ES-I3 (cell line): ENCODE data around the gene TENM4.

Experiments used
- H3K36me3 ChIP-seq: 2 replicates; pipeline ENCODE4 v1.6.1; 2013; ENCODE audit warnings: mild to moderate bottlenecking, low read length, control low read depth, moderate library complexity; ENCODE audit not compliant: insufficient read depth
- H3K4me1 ChIP-seq: 2 replicates; pipeline ENCODE4 v1.6.1; 2013; ENCODE audit warnings: mild to moderate bottlenecking, control low read depth, low read length; ENCODE audit not compliant: insufficient read depth
- H3K9ac ChIP-seq: 2 replicates; pipeline ENCODE4 v1.6.1; 2013; ENCODE audit warnings: low read depth, mild to moderate bottlenecking, low read length, moderate library complexity
- H3K9me3 ChIP-seq: 2 replicates; pipeline ENCODE4 v1.6.1; 2013; ENCODE audit warnings: mild to moderate bottlenecking, low read length, moderate library complexity; ENCODE audit not compliant: control insufficient read depth, insufficient read depth

Gene TENM4

DNA sequence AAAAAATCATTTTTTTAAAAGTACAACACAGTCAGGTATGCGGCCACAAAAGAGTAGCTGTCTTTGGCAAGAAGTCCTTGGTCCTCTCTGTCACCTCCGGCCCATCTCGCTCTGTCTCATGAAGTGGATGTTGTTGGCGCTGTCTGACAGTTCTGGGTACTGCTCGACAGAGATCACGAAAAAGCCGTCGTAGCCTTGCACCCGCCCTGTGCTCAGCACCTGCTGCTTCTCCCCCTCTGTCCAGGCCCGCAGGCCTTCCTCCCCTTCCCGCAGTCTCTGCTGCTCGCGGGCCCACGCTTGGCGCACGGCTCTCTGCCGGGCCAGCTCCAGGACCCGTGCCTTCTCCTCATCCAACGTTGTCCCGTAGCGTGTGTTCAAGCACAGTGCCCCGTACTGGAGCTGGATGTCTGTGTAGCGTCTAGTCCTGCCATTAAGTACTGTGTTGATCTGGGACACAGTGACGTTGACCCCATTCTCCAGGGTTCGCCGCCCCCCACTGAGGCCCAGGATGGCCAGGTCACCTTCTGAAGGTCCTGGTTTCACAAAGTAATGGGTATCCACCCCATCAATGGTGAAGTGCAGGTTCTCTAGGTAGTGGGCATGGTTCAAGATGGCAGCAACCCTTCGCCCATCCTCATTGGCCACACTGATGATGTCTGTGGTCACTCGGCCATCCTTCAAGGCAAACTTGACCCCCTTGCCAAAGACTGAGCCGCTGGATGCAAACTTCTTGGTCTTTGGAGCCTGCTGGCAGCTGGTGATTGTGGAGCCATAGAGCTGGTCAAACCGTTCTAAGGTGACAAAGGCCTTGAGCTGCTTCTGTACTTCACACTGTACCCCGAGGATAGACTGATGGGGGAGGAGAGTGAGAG lies 782.6 kb downstream of the TENM4 start:
- Histone ChIP-seq H3K9me3 (no peaks in the 10 kb centered on the region), H3K4me1 (no peaks in the 10 kb centered on the region), H3K9ac (no peak overlapping the region), H3K36me3 (no peaks in the 10 kb centered on the region)

DNA sequence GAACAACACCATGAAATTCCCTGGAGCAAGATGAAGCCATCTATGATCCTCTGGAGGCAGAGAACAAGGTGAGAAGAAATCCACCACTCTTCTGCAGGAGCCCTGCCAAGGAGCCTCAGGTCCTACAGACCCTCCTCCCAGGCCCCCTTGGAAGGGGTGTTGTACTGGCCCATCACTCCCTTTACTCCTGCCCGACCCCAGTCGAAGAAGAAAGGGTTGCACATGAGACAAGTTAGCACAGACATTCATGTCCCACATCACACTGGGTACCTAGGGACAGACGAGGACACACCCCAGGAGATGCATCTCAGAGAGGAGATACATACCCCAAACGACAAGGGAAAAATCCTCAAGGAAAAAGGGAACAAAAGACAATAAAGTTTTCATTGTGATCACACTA lies 783.4 kb downstream of the TENM4 start:
- no peaks in the 10 kb centered on the region for H3K9me3 ChIP-seq
- H3K4me1 ChIP-seq: no peaks in the 10 kb centered on the region
- H3K9ac ChIP-seq: no peak overlapping the region
- no peaks in the 10 kb centered on the region for H3K36me3 ChIP-seq

DNA sequence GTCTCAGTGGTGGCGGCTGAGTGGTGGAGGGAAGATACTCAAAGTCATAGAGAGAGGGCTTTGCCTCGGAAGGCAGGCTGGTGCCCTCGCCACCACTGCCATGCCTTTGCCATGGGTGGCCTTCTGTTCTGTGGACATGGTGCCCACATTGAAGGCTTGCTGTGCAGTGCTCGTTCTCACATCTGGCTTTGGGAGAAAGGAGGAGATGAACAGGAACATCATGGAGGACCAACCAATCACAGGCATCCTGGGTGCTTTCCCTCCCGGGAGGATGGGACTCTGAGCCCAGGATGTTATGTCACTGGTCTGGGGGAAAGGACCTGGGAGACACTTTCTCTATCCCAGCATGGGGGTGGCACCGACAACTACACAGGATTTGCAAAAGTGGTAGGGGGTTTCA lies 783.8 kb downstream of the TENM4 start:
- Histone ChIP-seq H3K36me3 (no peaks in the 10 kb centered on the region), H3K9ac (no peak overlapping the region), H3K9me3 (no peaks in the 10 kb centered on the region), H3K4me1 (no peaks in the 10 kb centered on the region)

DNA sequence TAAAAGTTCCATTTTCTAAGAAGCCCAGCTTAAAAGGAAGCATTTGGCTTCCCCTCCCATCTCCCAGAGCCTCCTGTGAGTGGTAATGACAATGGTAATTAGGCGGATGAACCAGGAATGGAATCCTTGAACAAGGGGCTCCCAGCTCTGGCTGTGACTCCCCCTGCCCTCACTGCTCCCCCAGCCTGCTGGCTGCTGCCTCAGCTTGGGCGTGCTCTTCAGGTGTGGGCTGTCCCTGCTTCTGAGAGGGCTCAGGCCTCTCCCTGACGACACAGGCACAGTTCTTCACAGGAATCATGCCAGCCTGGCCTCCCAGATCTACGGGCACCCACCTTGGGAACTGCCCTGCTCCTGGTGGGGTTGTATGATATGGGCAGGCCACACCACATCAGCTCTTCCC lies 784.5 kb downstream of the TENM4 start:
- no peaks in the 10 kb centered on the region for H3K36me3 ChIP-seq
- H3K9me3 ChIP-seq: no peaks in the 10 kb centered on the region
- 0 out of 2 replicates have a peak, but pooled peaks cover 3% of the 10 kb centered on the region for H3K4me1 ChIP-seq
- no peak overlapping the region for H3K9ac ChIP-seq

DNA sequence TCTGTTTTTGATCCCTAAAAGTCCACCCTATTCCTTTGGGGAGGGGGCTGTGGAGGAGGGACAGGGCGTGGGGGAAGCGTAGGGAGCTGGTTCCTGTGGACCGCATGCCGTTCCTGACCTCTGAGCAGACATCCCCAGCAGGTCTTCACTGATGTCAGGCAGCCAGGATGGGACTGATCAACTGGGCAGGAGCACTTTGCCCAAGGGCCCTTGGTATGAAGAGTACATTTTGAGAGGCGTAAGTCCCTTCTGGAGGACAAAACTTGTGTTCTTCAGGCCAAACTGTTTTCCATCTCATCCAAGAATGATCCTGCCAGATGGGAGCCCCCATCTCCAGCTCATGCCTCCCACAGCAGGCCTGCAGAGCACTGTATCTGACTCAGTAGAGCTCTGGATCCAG lies 785.3 kb downstream of the TENM4 start:
- Histone ChIP-seq H3K9ac (no peak overlapping the region), H3K4me1 (0 out of 2 replicates have a peak, but pooled peaks cover 3% of the 10 kb centered on the region), H3K9me3 (no peaks in the 10 kb centered on the region), H3K36me3 (no peaks in the 10 kb centered on the region)

DNA sequence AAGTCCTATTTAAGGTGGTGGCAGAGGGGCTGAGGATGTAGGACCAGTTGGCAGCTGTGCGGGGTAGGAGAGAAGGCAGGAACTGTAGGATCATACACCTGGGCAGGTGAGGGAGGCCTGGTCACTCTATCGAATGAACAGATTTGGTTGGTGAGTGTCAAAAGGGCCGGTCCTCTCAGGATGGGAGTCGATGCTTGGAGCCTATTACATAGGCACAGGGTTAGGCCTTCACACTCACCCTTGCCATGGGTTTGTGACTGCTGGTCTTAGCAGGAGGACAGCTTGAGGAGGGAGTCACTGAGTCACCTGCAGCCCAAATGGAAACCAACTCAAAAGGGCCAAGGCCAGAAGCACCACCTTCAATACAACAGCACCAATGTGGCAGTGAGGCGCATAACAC lies 786.0 kb downstream of the TENM4 start:
- H3K4me1 ChIP-seq: 0 out of 2 replicates have a peak, but pooled peaks cover 3% of the 10 kb centered on the region
- H3K9ac ChIP-seq: no peak overlapping the region
- H3K9me3 ChIP-seq: no peaks in the 10 kb centered on the region
- H3K36me3 ChIP-seq: no peaks in the 10 kb centered on the region

DNA sequence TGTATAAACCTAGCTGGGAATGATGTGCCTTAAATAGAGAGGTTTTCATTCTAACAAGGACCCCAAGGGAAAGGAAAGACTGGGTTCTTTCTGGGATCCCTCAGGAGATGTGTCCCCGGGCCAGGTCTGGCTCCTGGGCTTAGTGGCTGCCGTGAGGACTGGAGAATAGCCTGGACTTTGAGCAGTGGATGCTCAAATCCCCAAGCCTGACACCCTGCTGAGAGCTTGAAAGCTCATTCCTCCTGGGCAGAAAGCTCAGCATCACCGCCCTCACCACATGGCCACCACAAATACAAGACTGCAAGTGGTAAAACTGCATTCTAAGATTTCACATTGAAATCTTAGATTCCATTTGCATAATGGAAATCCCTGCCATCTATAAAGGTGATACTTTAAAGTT lies 786.8 kb downstream of the TENM4 start:
- Histone ChIP-seq H3K4me1 (0 out of 2 replicates have a peak, but pooled peaks cover 3% of the 10 kb centered on the region), H3K9ac (no peak overlapping the region), H3K9me3 (no peaks in the 10 kb centered on the region), H3K36me3 (no peaks in the 10 kb centered on the region)

DNA sequence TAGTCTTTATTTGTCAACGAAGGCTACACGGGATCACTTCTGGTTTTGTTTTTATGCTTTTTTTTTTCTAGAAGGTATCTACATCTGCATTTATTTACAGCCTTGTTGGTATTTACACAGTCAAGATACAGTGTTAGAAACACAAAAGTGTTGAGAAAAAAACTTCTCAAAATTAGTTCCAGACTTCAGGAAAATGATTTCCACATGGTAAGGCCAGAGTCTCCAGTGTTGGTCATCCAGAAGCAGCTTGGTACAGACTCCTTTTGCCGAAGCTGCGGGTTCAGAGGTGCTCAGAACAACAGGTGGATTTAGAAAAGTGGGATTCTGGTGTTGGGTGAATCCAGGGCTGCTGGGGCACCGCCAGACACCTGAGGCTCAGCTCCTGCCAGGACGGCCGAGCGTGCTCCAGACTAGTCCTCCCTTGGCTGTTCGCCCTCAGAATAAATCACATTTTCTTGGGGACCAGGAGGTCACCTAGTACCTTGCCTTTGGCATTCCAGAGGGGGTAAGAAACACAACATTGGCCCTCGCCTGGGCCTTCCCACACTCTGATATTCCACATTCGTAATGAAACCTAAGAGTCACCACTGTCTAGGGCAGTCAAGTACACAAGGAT lies 787.4 kb downstream of the TENM4 start:
- Histone ChIP-seq H3K9me3 (no peaks in the 10 kb centered on the region), H3K36me3 (no peaks in the 10 kb centered on the region), H3K4me1 (0 out of 2 replicates have a peak, but pooled peaks cover 3% of the 10 kb centered on the region), H3K9ac (no peak overlapping the region)

DNA sequence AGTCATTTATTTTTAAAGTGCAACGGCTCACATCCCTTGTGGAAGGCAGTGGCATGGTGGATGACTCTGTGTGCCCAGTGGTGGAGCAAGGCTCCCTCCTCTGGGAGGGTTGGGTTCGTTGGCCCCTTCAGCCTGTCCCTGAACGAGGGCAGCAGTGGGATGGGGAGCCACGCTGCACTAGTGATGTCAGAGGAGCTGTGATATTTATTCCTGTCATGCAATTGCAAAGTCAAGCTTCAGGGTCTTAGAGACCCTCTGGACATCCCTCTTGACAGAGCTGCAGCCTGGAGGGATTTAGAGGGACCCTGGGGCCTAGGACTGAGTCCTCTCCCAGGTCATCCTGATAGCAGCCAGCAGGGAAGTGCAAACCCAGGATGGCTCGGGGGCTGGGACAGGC lies 788.0 kb downstream of the TENM4 start:
- Histone ChIP-seq H3K36me3 (no peaks in the 10 kb centered on the region), H3K9me3 (no peaks in the 10 kb centered on the region), H3K4me1 (0 out of 2 replicates have a peak, but pooled peaks cover 3% of the 10 kb centered on the region), H3K9ac (no peak overlapping the region)

DNA sequence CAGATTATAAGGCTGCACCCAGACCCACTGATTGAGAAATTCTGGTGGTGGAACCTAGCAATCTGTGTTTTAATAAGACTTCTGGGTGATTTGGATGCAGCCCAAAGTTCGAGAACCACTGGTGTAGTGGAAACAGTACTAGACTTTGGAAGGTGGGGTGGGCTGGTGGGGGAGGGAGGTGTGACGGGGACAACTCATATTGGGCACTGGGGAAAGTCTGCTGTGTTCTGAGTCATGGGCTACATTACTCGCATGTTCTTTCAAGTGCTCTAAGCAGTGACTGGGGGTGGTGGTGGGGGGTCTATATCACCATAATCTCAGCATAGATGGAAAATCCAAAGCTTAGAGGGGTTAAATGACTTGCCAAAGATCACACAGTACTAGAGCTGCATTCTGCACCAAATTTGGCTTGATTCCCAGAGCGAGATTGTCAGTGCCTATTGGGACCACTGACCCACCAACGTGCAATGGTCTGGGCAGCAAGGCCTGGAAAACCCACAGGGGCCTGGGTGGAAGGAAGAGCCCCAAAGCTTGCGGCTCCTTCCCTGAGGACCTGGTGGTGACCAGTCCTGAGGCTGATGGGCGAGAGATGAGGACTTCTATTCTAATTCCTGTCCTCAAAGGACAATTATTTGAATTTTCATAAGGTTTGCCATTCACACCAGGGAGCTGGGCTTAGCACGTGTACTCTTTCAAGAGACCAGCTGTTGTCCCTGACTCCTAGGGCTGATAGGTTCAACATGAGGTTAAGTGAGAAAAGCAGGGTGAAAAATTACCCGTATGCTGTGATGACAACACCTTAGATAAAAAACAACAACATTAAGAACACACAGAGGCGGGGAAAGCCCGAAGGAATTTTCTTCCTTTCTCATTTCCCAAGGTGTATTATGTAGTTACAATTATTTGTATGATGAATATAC lies 788.6 kb downstream of the TENM4 start:
- Histone ChIP-seq H3K4me1 (0 out of 2 replicates have a peak, but pooled peaks cover 3% of the 10 kb centered on the region), H3K9me3 (no peaks in the 10 kb centered on the region), H3K36me3 (no peaks in the 10 kb centered on the region), H3K9ac (no peak overlapping the region)

DNA sequence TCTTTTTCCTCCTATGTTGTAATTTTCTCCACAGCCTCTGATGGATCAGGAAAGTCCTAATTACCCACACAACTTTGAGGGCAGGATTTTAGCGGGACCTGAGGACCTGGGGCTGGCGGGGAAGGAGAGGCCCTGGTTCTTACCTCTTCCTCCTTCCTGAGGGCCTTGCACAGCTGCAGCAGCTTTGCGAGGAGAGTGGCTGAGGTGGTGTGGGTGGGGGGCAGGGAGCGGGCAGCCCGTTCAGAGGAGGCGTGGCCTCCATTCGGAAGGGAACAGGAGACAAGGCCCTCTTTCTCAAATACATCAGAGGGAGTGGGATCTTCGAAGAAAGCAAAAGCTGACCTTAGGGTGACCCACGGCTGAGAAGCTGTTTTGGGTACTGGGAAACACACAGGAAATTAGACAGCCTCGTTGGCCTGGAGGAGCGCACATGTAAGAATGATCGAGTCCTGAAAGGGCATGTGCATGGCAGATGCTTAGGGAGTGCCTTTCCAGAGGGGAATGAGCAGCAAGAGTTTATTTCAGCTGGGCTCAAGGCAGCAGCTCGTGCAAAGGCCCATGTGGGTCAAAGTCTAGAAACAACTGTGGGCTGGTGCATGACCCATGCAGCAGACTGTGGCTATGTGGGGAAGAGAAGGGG lies 789.6 kb downstream of the TENM4 start:
- Histone ChIP-seq H3K9ac (no peak overlapping the region), H3K4me1 (0 out of 2 replicates have a peak, but pooled peaks cover 3% of the 10 kb centered on the region), H3K9me3 (no peaks in the 10 kb centered on the region), H3K36me3 (no peaks in the 10 kb centered on the region)

DNA sequence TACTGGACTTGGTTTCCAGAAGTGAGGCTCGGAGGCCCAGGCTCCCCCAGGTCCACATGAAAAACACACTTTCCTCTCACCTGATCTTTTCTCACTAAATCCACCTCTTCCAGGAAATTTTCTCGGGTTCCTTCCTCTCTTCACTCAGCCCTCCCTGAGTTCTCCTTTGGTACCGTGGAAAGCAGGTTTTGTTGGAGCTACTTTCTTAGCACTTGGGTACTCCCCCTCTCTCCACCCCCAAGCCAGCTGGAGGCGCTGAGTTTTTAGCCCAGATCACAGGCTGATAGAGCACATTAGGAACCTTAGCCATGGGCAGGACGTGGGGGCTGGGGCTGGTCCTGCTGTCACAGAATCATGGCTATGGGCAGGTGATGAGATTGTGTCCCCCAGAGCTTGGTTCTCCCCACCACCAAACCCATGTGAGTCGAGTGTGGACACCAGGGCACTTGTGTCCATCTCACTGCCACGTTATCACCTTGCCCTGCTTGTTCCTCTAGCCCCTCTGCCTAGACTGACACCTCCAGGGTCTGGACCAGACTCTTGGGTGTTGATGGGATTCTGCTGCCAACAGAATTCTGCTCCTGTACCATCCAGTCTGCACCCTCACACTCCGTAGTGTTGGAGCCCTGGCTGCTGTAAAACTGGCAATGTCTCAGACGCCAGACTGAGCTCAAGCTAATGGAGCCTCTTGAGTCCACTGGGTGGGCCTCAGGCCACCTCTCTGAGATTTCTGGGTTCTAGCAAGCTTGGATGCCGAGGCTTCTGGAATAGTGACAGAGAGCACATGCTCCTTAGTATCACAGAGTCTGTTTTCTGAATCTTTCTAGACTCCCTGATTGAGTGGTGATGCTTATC lies 791.2 kb downstream of the TENM4 start:
- Histone ChIP-seq H3K4me1 (0 out of 2 replicates have a peak, but pooled peaks cover 3% of the 10 kb centered on the region), H3K36me3 (no peaks in the 10 kb centered on the region), H3K9ac (no peak overlapping the region)

More for the DNA sequence above, 791.2 kb downstream of the TENM4 start:
- no peaks in the 10 kb centered on the region for H3K9me3 ChIP-seq
